ENCODE results near the gene ATP11C.

DNA sequence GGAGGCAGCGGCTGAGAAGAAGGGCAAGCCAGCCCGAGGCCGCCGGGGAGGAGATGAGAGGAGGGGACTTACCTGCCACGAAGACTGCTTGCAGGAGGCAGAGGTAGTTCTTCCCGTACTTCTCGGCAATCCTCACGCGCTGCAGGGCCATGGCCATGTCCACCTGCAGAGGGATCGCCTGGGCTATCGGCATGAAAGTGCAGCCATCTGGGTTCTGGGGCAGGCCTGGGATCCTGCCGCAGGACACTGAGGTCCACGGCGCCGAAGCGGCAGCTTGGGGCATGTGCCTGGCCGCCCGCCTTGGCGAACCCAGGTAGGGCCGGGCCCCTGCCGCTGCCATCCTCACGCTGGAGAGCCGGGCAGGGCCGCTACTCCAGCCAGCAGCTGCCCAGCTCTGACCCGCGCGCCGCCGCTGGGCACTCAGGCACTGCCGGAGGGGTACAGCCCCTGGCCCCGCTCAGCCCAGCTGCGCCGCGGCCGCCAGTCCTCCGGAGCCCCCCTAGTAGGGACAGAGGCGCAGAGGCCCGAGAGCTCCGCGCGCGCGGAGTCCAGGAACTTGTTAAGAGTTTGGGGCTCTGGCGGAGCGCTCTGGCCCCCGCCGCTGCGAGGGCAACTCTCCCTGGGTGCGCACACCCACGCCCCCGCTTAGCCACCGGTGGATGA lies 240.9 kb downstream of the ATP11C start:
- TF ChIP-seq POLR2AphosphoS5 (IDR thresholded peaks at IDR 0.05; ENCODE audit: low read depth, low read length) (no peak), TAF1 (IDR thresholded peaks at IDR 0.05; ENCODE audit: borderline replicate concordance, insufficient read depth, low read length) (no peak), REST (IDR thresholded peaks at IDR 0.05; ENCODE audit: insufficient read depth in 1 of 2, low read depth in 2 of 2, low read length in 2 of 2) (no peak), SIN3A (IDR thresholded peaks at IDR 0.05; ENCODE audit: borderline replicate concordance, insufficient read depth, low read length) (no peak), FOXP2 (optimal IDR thresholded peaks at IDR 0.05; ENCODE audit: borderline replicate concordance, extremely low read depth, extremely low read length, insufficient read depth) (no peak)
